Activated CD8-positive, alpha-beta memory T cell treated with anti-CD3 and anti-CD28 coated beads for 4 hours (primary cell): Measurements from ENCODE around the gene SIRT2.
"Not testable (repeated sequence)": the region's sequence is repeated elsewhere in the genome, so short reads cannot be mapped to it uniquely, and the experiment has no call there.

Experiments
- DNase-seq, 2 donors: peaks; one replicate each; pipeline ENCODE4 v3.0.0-alpha.2; 2020; ENCODE audit warnings: low read depth in 2 of 2

The SIRT2 gene

GRCh38 chr19:38899447-38900201 lies at the start of gene SIRT2, which contains the start of gene NFKBIB:
Gene SIRT2 (minus strand): TSS chr19:38899618. CDS start chr19:38899521, 97 bp downstream.
Gene NFKBIB (plus strand): TSS chr19:38899969. CDS start chr19:38900033, 64 bp downstream.
- DNase-seq: peak; percentile 96 to 99

GRCh38 chr19:38946229-38947010 lies 47.0 kb upstream of the SIRT2 start:
- DNase-seq: no peak

GRCh38 chr19:38945562-38946228 lies 46.3 kb upstream of the SIRT2 start:
- DNase-seq: no peak

GRCh38 chr19:38944981-38945506 lies 45.6 kb upstream of the SIRT2 start:
- no peak for DNase-seq

- no peak for DNase-seq
Observed at GRCh38 chr19:38942471-38943181, 43.2 kb upstream of the SIRT2 start.

GRCh38 chr19:38941979-38942378 lies 42.6 kb upstream of the SIRT2 start:
- no peak for DNase-seq

- DNase-seq: not testable (repeated sequence)
Observed at GRCh38 chr19:38941466-38941865, 42.0 kb upstream of the SIRT2 start.

- DNase-seq: no peak
Observed at GRCh38 chr19:38939957-38940356, 40.5 kb upstream of the SIRT2 start.

- DNase-seq: no peak
Observed at GRCh38 chr19:38933544-38933943, 34.1 kb upstream of the SIRT2 start.

GRCh38 chr19:38932425-38933179 lies 33.2 kb upstream of the SIRT2 start:
- no peak for DNase-seq

- DNase-seq: no peak
Observed at GRCh38 chr19:38931521-38931793, 32.0 kb upstream of the SIRT2 start.

- DNase-seq: peak; percentile 95 to 98
Observed at GRCh38 chr19:38930776-38931520, 31.5 kb upstream of the SIRT2 start, which contains the start of gene MRPS12. Gene MRPS12 (plus strand): TSS chr19:38930944. CDS start chr19:38931295, 351 bp downstream.

GRCh38 chr19:38929929-38930775 lies 30.7 kb upstream of the SIRT2 start, which contains the start of gene SARS2:
Gene SARS2 (minus strand): TSS chr19:38930763. CDS start chr19:38930736, 27 bp downstream.
- DNase-seq: peak; percentile 84 to 85

- DNase-seq: no peak
Observed at GRCh38 chr19:38928391-38929001, 29.1 kb upstream of the SIRT2 start.

- DNase-seq: peak in 1 of 2 donors; percentile 12
Observed at GRCh38 chr19:38924388-38924787, 25.0 kb upstream of the SIRT2 start.

- no peak for DNase-seq
Observed at GRCh38 chr19:38922482-38922881, 23.1 kb upstream of the SIRT2 start.

GRCh38 chr19:38921420-38922274 lies 22.2 kb upstream of the SIRT2 start:
- DNase-seq: no peak
